ENCODE results near the gene EFHC2.
"Not testable (repeated sequence)": the region's sequence is repeated elsewhere in the genome, so short reads cannot be mapped to it uniquely, and the experiment has no call there.

Gene EFHC2

GRCh38 chrX:44232081-44232480 lies 111.4 kb downstream of the EFHC2 start:
- no peak for DNase-seq (ENCODE audit: low spot score)

- no peak for DNase-seq (ENCODE audit: low spot score)
Observed at GRCh38 chrX:44228621-44229020, 114.9 kb downstream of the EFHC2 start.

GRCh38 chrX:44227991-44228390 lies 115.5 kb downstream of the EFHC2 start:
- DNase-seq (ENCODE audit: low spot score), result no peak

- DNase-seq (ENCODE audit: low spot score), result no peak
Observed at GRCh38 chrX:44225667-44226066, 117.8 kb downstream of the EFHC2 start.

- DNase-seq (ENCODE audit: low spot score), result no peak
Observed at GRCh38 chrX:44224760-44225159, 118.7 kb downstream of the EFHC2 start.

- peak; percentile 8 for DNase-seq (ENCODE audit: low spot score)
Observed at GRCh38 chrX:44223150-44223549, 120.3 kb downstream of the EFHC2 start.

GRCh38 chrX:44218465-44218864 lies 125.0 kb downstream of the EFHC2 start:
- no peak for DNase-seq (ENCODE audit: low spot score)

GRCh38 chrX:44216171-44216570 lies 127.3 kb downstream of the EFHC2 start:
- DNase-seq (ENCODE audit: low spot score), result no peak

- no peak for DNase-seq (ENCODE audit: low spot score)
Observed at GRCh38 chrX:44203791-44204190, 139.7 kb downstream of the EFHC2 start.

GRCh38 chrX:44202596-44202995 lies 140.9 kb downstream of the EFHC2 start:
- no peak for DNase-seq (ENCODE audit: low spot score)

GRCh38 chrX:44189116-44189515 lies 154.4 kb downstream of the EFHC2 start:
- DNase-seq (ENCODE audit: low spot score), result no peak

- DNase-seq (ENCODE audit: low spot score), result not testable (repeated sequence)
Observed at GRCh38 chrX:44187915-44188314, 155.6 kb downstream of the EFHC2 start.

GRCh38 chrX:44183329-44183728 lies 160.1 kb downstream of the EFHC2 start:
- no peak for DNase-seq (ENCODE audit: low spot score)

GRCh38 chrX:44178274-44179053 lies 165.0 kb downstream of the EFHC2 start:
- no peak for DNase-seq (ENCODE audit: low spot score)

- no peak for DNase-seq (ENCODE audit: low spot score)
Observed at GRCh38 chrX:44175455-44175854, 168.0 kb downstream of the EFHC2 start.

- no peak for DNase-seq (ENCODE audit: low spot score)
Observed at GRCh38 chrX:44174061-44174460, 169.4 kb downstream of the EFHC2 start.

GRCh38 chrX:44173219-44173618 lies 170.3 kb downstream of the EFHC2 start:
- no peak for DNase-seq (ENCODE audit: low spot score)

- DNase-seq (ENCODE audit: low spot score), result no peak
Observed at GRCh38 chrX:44167116-44167515, 176.4 kb downstream of the EFHC2 start.

GRCh38 chrX:44162964-44163475 lies 180.5 kb downstream of the EFHC2 start:
- DNase-seq (ENCODE audit: low spot score), result no peak

GRCh38 chrX:44157858-44158257 lies 185.6 kb downstream of the EFHC2 start:
- no peak for DNase-seq (ENCODE audit: low spot score)

GRCh38 chrX:44157283-44157682 lies 186.2 kb downstream of the EFHC2 start:
- DNase-seq (ENCODE audit: low spot score), result no peak

- DNase-seq (ENCODE audit: low spot score), result no peak
Observed at GRCh38 chrX:44156726-44157125, 186.7 kb downstream of the EFHC2 start.

GRCh38 chrX:44155126-44155525 lies 188.3 kb downstream of the EFHC2 start:
- no peak for DNase-seq (ENCODE audit: low spot score)

GRCh38 chrX:44152852-44153251 lies 190.6 kb downstream of the EFHC2 start:
- DNase-seq (ENCODE audit: low spot score), result no peak
